Brain microvascular endothelial cell (primary cell): ENCODE measurements around the gene WDR6.

ENCODE experiments used
- DNase-seq: peaks from one replicate; pipeline ENCODE4 v3.0.0-alpha.2; 2020
- H3K27ac ChIP-seq: fragments of 250-450 bp; sonication (Bioruptor Pico); 2 replicates; pipeline ENCODE4 v1.5.1; 2020; ENCODE audit warnings: mild to moderate bottlenecking, moderate library complexity
- H3K27me3 ChIP-seq: fragments of 250-450 bp; sonication (Bioruptor Pico); replicated peaks from 2 replicates; pipeline ENCODE4 v1.5.1; 2020; ENCODE audit warnings: mild to moderate bottlenecking
- H3K36me3 ChIP-seq: fragments of 250-450 bp; sonication (Bioruptor Pico); replicated peaks from 2 replicates; pipeline ENCODE4 v1.5.1; 2020; ENCODE audit warnings: mild to moderate bottlenecking
- H3K4me3 ChIP-seq: 2 replicates; pipeline ENCODE4 v1.5.1; 2011; ENCODE audit warnings: low read depth, mild to moderate bottlenecking, control low read depth, low read length, moderate library complexity
- CTCF ChIP-seq: IDR thresholded peaks from 2 replicates; pipeline ENCODE4 v1.5.1; 2011; ENCODE audit warnings: low read depth, mild to moderate bottlenecking, moderate library complexity, low read length, control low read depth, inconsistent platforms; ENCODE audit errors: missing control alignments
- in situ Hi-C: cut with HindIII; loops from 2 replicates; pipeline ENCODE4 v1.10.0; 2017; ENCODE audit warnings: low sequenced_read_pairs, low pct_ligation_motif_present

Gene WDR6

GRCh38 chr3:49023775-49024174, 16.6 kb downstream of the WDR6 start:
- peaks cover 37% of the 10 kb centered on the region for H3K36me3 ChIP-seq
- no peak for DNase-seq
- H3K4me3 ChIP-seq = no peak overlapping the region
- no peaks in the 10 kb centered on the region for H3K27me3 ChIP-seq
- TF ChIP-seq CTCF = no peak
- H3K27ac ChIP-seq = no peak overlapping the region
- in situ Hi-C loops = no loop called here

GRCh38 chr3:49024449-49024848, 17.3 kb downstream of the WDR6 start:
- TF ChIP-seq CTCF = no peak
- in situ Hi-C loops = no loop called here
- Histone ChIP-seq H3K27me3 (no peaks in the 10 kb centered on the region), H3K27ac (no peak overlapping the region), H3K36me3 (peaks cover 37% of the 10 kb centered on the region), H3K4me3 (no peak overlapping the region)
- DNase-seq = no peak

- in situ Hi-C loops = no loop called here
- no peak overlapping the region for H3K4me3 ChIP-seq
- no peak for TF ChIP-seq CTCF
- H3K27me3 ChIP-seq = no peaks in the 10 kb centered on the region
- no peak overlapping the region for H3K27ac ChIP-seq
- H3K36me3 ChIP-seq = peaks cover 41% of the 10 kb centered on the region
- no peak for DNase-seq
These were observed 18.0 kb downstream of the WDR6 start for GRCh38 chr3:49025005-49025792.

GRCh38 chr3:49025793-49026520, 18.8 kb downstream of the WDR6 start:
- no peak for TF ChIP-seq CTCF
- H3K4me3 ChIP-seq = no peak overlapping the region
- in situ Hi-C loops = no loop called here
- no peaks in the 10 kb centered on the region for H3K27me3 ChIP-seq
- H3K36me3 ChIP-seq = peaks cover 41% of the 10 kb centered on the region
- no peak overlapping the region for H3K27ac ChIP-seq
- no peak for DNase-seq

GRCh38 chr3:49026536-49026935, 19.3 kb downstream of the WDR6 start:
- in situ Hi-C loops = no loop called here
- Histone ChIP-seq H3K27ac (no peak overlapping the region), H3K4me3 (no peak overlapping the region), H3K27me3 (no peaks in the 10 kb centered on the region), H3K36me3 (peaks cover 47% of the 10 kb centered on the region)
- TF ChIP-seq CTCF = no peak
- DNase-seq = no peak
